Skin of body (tissue), 2 donors: ENCODE measurements around the gene PLEKHA8. TPM values are rescaled to one million over a fixed set of nuclear protein-coding genes. Genes with fewer than 3 reads are reported as not detected.
"Not testable (repeated sequence)": the region's sequence is repeated elsewhere in the genome, so short reads cannot be mapped to it uniquely, and the experiment has no call there.

ENCODE experiments used
- DNase-seq: peaks from one replicate; lab custom pipeline; 2025; lab: John Stamatoyannopoulos, UW
- total RNA-seq: library from RNA; depleted of rRNA; stranded (reverse); fragments of >200 nt; gene quantifications from one replicate; pipeline ENCODE4 v1.2.3, GENCODE V29; 2014

The PLEKHA8 gene
- total RNA-seq, 1 donor from 2014 or later, result 13.9 TPM

GRCh38 chr7:30061786-30062185, 33.6 kb downstream of the PLEKHA8 start:
- not testable (repeated sequence) for DNase-seq

- DNase-seq, result peak; percentile 32
Measured at GRCh38 chr7:30062587-30062986, 34.4 kb downstream of the PLEKHA8 start.

- DNase-seq, result no peak
Measured at GRCh38 chr7:30065746-30066145, 37.5 kb downstream of the PLEKHA8 start.

- no peak for DNase-seq
Measured at GRCh38 chr7:30066687-30067086, 38.5 kb downstream of the PLEKHA8 start.

- peak; percentile 88 for DNase-seq
Measured at GRCh38 chr7:30068117-30068516, 39.9 kb downstream of the PLEKHA8 start.

- no peak for DNase-seq
Measured at GRCh38 chr7:30069096-30069867, 41.1 kb downstream of the PLEKHA8 start.

GRCh38 chr7:30070052-30070451, 41.8 kb downstream of the PLEKHA8 start:
- DNase-seq, result no peak

- DNase-seq, result no peak
Measured at GRCh38 chr7:30072735-30073134, 44.5 kb downstream of the PLEKHA8 start.

GRCh38 chr7:30074422-30075030, 46.3 kb downstream of the PLEKHA8 start:
- no peak for DNase-seq

- DNase-seq, result no peak
Measured at GRCh38 chr7:30076411-30076810, 48.2 kb downstream of the PLEKHA8 start.

- DNase-seq, result no peak
Measured at GRCh38 chr7:30078280-30078679, 50.1 kb downstream of the PLEKHA8 start.

- no peak for DNase-seq
Measured at GRCh38 chr7:30079880-30080279, 51.7 kb downstream of the PLEKHA8 start.

GRCh38 chr7:30080818-30081217, 52.6 kb downstream of the PLEKHA8 start:
- DNase-seq, result no peak

GRCh38 chr7:30082686-30083085, 54.5 kb downstream of the PLEKHA8 start:
- DNase-seq, result no peak

- no peak for DNase-seq
Measured at GRCh38 chr7:30083334-30083733, 55.1 kb downstream of the PLEKHA8 start.

GRCh38 chr7:30084212-30084611, 56.0 kb downstream of the PLEKHA8 start:
- DNase-seq, result no peak

- no peak for DNase-seq
Measured at GRCh38 chr7:30086529-30086928, 58.3 kb downstream of the PLEKHA8 start.

- DNase-seq, result no peak
Measured at GRCh38 chr7:30087371-30087770, 59.2 kb downstream of the PLEKHA8 start.

GRCh38 chr7:30088362-30088761, 60.1 kb downstream of the PLEKHA8 start:
- DNase-seq, result no peak

- DNase-seq, result no peak
Measured at GRCh38 chr7:30090111-30090510, 61.9 kb downstream of the PLEKHA8 start.

GRCh38 chr7:30091491-30091912, 63.3 kb downstream of the PLEKHA8 start:
- peak; percentile 36 for DNase-seq

- no peak for DNase-seq
Measured at GRCh38 chr7:30091987-30092386, 63.8 kb downstream of the PLEKHA8 start.

- no peak for DNase-seq
Measured at GRCh38 chr7:30093420-30093952, 65.3 kb downstream of the PLEKHA8 start.
